HCT116 (cell line): ENCODE results near the gene TFF3. TPM values are rescaled to one million over a fixed set of nuclear protein-coding genes. Genes with fewer than 3 reads are reported as not detected.

ENCODE experiments used
- ATAC-seq: fragments of 200-7000 bp; cut with Tn5 transposase; 2 replicates; pipeline ENCODE4 v1.9.1; 2020; ENCODE audit warnings: mild to moderate bottlenecking, moderate library complexity
- BruUV-seq: library from RNA; stranded (reverse); fragments of 400-500 nt; replicated peaks from 2 replicates; lab custom pipeline; 2021; lab: Mats Ljungman, UMichigan
- CTCF ChIA-PET: fragments of 300-600 bp; sonication (Branson Sonifier 250); formaldehyde crosslinking; loops from one replicate; lab custom pipeline; 2021; ENCODE audit warnings: antibody characterized with exemption; lab: Charles Lee
- POLR2A ChIA-PET: fragments of 300-600, 350-600 bp; sonication (Branson Sonifier 250); formaldehyde crosslinking; loops from one replicate; lab custom pipeline; 2021; ENCODE audit warnings: antibody characterized with exemption; lab: Charles Lee
- RAD21 ChIA-PET, 2 experiments: fragments of 300-600 bp; sonication (Branson Sonifier 250); formaldehyde crosslinking; loops; one replicate each; lab custom pipeline; 2023; ENCODE audit warnings: low total read pairs in 2 of 2; ENCODE audit not compliant: uncharacterized antibody in 2 of 2, unreplicated experiment in 2 of 2, low non-redundant PET in 1 of 2; lab: Charles Lee
- DNase-seq: peaks from one replicate; pipeline ENCODE4 v3.0.0-alpha.2; 2010; ENCODE audit warnings: low read depth, low spot score
- H2AFZ ChIP-seq: fragments of 200-600 bp; shearing (Covaris generic), sonication (generic); 2 replicates; pipeline ENCODE4 v1.6.1; 2017; ENCODE audit warnings: low read depth, mixed run types, mixed read lengths, antibody characterized with exemption, low read length; ENCODE audit not compliant: poor library complexity, severe bottlenecking
- H3K27ac ChIP-seq: 2 replicates; pipeline ENCODE4 v1.5.1; 2012; ENCODE audit warnings: low read depth, low read length
- H3K27me3 ChIP-seq: fragments of 200-600 bp; sonication (generic); 2 replicates; pipeline ENCODE4 v1.6.1; 2016; ENCODE audit warnings: mixed run types, low read length, mixed read lengths; ENCODE audit not compliant: insufficient read depth
- H3K36me3 ChIP-seq, 2 experiments: fragments of 200-500 bp in 1 of 2; fragments of 200-600 bp in 1 of 2; sonication (Bioruptor generic) in 1 of 2; sonication (generic) in 1 of 2; 2 replicates each; pipeline versions ENCODE4 v1.5.1 to v1.6.1; 2014 to 2016; ENCODE audit warnings: low read length in 2 of 2, inconsistent platforms in 1 of 2, mixed read lengths in 1 of 2, mixed run types in 1 of 2; ENCODE audit not compliant: insufficient read depth in 2 of 2, control insufficient read depth in 1 of 2
- H3K4me1 ChIP-seq, 2 experiments: fragments of 200-600 bp in 1 of 2; sonication (generic) in 1 of 2; 2 replicates each; pipeline versions ENCODE4 v1.5.1 to v1.6.1; 2012 to 2017; ENCODE audit warnings: low read length in 2 of 2, inconsistent platforms in 1 of 2, mild to moderate bottlenecking in 1 of 2, mixed read lengths in 1 of 2, mixed run types in 1 of 2, moderate library complexity in 1 of 2; ENCODE audit not compliant: insufficient read depth in 2 of 2, control insufficient read depth in 1 of 2
- H3K4me2 ChIP-seq: fragments of 200-600 bp; sonication (generic); 2 replicates; pipeline ENCODE4 v1.6.1; 2017; ENCODE audit warnings: mixed run types, low read length, mixed read lengths
- H3K4me3 ChIP-seq, 2 experiments: fragments of 200-600 bp in 1 of 2; sonication (generic) in 1 of 2; replicated peaks in 1 of 2; 2 replicates each; pipeline ENCODE4 v1.5.1; 2011 to 2016; ENCODE audit warnings: low read length in 2 of 2, control low read depth in 1 of 2, low read depth in 1 of 2, mild to moderate bottlenecking in 1 of 2, mixed read lengths in 1 of 2, mixed run types in 1 of 2
- H3K79me2 ChIP-seq: fragments of 200-600 bp; sonication (generic); 2 replicates; pipeline ENCODE4 v1.6.1; 2017; ENCODE audit warnings: mild to moderate bottlenecking, mixed run types, low read length, moderate library complexity, mixed read lengths; ENCODE audit not compliant: insufficient read depth
- H3K9ac ChIP-seq: fragments of 200-600 bp; sonication (generic); 2 replicates; pipeline ENCODE4 v1.6.1; 2016; ENCODE audit warnings: low read length, mixed read lengths
- H3K9me2 ChIP-seq: fragments of 200-600 bp; sonication (generic), shearing (Covaris generic); 2 replicates; pipeline ENCODE4 v1.6.1; 2017; ENCODE audit warnings: mixed run types, mild to moderate bottlenecking, moderate library complexity; ENCODE audit not compliant: insufficient read depth
- H3K9me3 ChIP-seq, 2 experiments: fragments of 200-500 bp in 1 of 2; fragments of 200-600 bp in 1 of 2; sonication (Bioruptor generic) in 1 of 2; sonication (generic) in 1 of 2; 2 replicates each; pipeline ENCODE4 v1.6.1; 2014 to 2017; ENCODE audit warnings: low read length in 2 of 2, mixed read lengths in 2 of 2, inconsistent platforms in 1 of 2, low read depth in 1 of 2, mild to moderate bottlenecking in 1 of 2, mixed run types in 1 of 2, moderate library complexity in 1 of 2; ENCODE audit not compliant: control insufficient read depth in 1 of 2, insufficient read depth in 1 of 2
- H4K20me1 ChIP-seq: fragments of 200-600 bp; sonication (generic), shearing (Covaris generic); 2 replicates; pipeline ENCODE4 v1.6.1; 2017; ENCODE audit warnings: mixed run types, mild to moderate bottlenecking, moderate library complexity; ENCODE audit not compliant: insufficient read depth
- CEBPB ChIP-seq: IDR thresholded peaks from 2 replicates; pipeline ENCODE4 v1.6.1; 2012; ENCODE audit warnings: low read depth
- CTCF ChIP-seq, 3 experiments: fragments of 200-600 bp in 1 of 3; sonication (generic) in 1 of 3; IDR thresholded peaks in 2 of 3; conservative IDR thresholded peaks in 1 of 3; 2 replicates each; pipeline ENCODE4 v1.5.1; 2012 to 2017; ENCODE audit warnings: low read depth in 2 of 3, low read length in 2 of 3, antibody characterized with exemption in 1 of 3, borderline replicate concordance in 1 of 3, control low read depth in 1 of 3, mild to moderate bottlenecking in 1 of 3, mixed read lengths in 1 of 3, mixed run types in 1 of 3, moderate library complexity in 1 of 3; ENCODE audit not compliant: insufficient read depth in 1 of 3
- EGR1 ChIP-seq: IDR thresholded peaks from 2 replicates; pipeline ENCODE4 v1.6.1; 2012; ENCODE audit warnings: low read depth
- ELF1 ChIP-seq: IDR thresholded peaks from 2 replicates; pipeline ENCODE4 v1.6.1; 2012; ENCODE audit warnings: low read depth, borderline replicate concordance
- EZH2 ChIP-seq: fragments of 200-600 bp; sonication (generic); IDR thresholded peaks from 2 replicates; pipeline ENCODE4 v1.6.1; 2017; ENCODE audit warnings: antibody characterized with exemption, mixed run types
- EZH2phosphoT487 ChIP-seq: fragments of 200-600 bp; IDR thresholded peaks from 2 replicates; pipeline ENCODE4 v1.6.1; 2018; ENCODE audit warnings: antibody characterized with exemption, borderline replicate concordance
- JUND ChIP-seq: IDR thresholded peaks from 2 replicates; pipeline ENCODE4 v1.6.1; 2012
- MAX ChIP-seq: IDR thresholded peaks from 2 replicates; pipeline ENCODE4 v1.6.1; 2012
- POLR2AphosphoS5 ChIP-seq: IDR thresholded peaks from 2 replicates; pipeline ENCODE4 v1.6.1; 2011; ENCODE audit warnings: mild to moderate bottlenecking, low read depth, low read length, moderate library complexity
- RAD21 ChIP-seq: IDR thresholded peaks from 2 replicates; pipeline ENCODE4 v1.6.1; 2012; ENCODE audit warnings: low read depth, mild to moderate bottlenecking
- REST ChIP-seq: IDR thresholded peaks from 2 replicates; pipeline ENCODE4 v1.6.1; 2012; ENCODE audit warnings: low read depth
- SIN3A ChIP-seq: IDR thresholded peaks from 2 replicates; pipeline ENCODE4 v1.6.1; 2012; ENCODE audit warnings: low read depth
- SRF ChIP-seq: IDR thresholded peaks from 2 replicates; pipeline ENCODE4 v1.6.1; 2012; ENCODE audit warnings: low read depth
- TCF7L2 ChIP-seq: IDR thresholded peaks from 2 replicates; pipeline ENCODE4 v1.7.0; 2011; ENCODE audit warnings: borderline replicate concordance, inconsistent platforms; ENCODE audit not compliant: insufficient read depth, insufficient read length; ENCODE audit errors: extremely low read depth
- ZBTB33 ChIP-seq: IDR thresholded peaks from 2 replicates; pipeline ENCODE4 v1.6.1; 2011; ENCODE audit warnings: mild to moderate bottlenecking, low read length, moderate library complexity; ENCODE audit not compliant: insufficient replicate concordance; ENCODE audit errors: extremely low read depth
- intact Hi-C: fragments of 100-400 bp; cut with micrococcal nuclease; formaldehyde crosslinking; loops from 2 replicates; pipeline ENCODE4 v1.10.0; 2022
- total RNA-seq: library from RNA; stranded (reverse); gene quantifications from one replicate; pipeline ENCODE4 v1.2.1, GENCODE V29; 2021; ENCODE audit not compliant: unreplicated experiment
- TF ChIP-seq, protein P1 (sequence below): IDR thresholded peaks from 2 replicates; pipeline ENCODE4 v1.6.1; 2012

TFF3 gene
- total RNA-seq, 1 experiment from 2014 or later = 0.22 TPM

GRCh38 chr21:42300956-42301355 is 14.3 kb downstream of the TFF3 start:
- Histone ChIP-seq H3K4me1 (peaks cover 0 to 7% of the 10 kb centered on the region in 2 experiments; a peak in 1 of 4 replicates), H3K9me3 (no peaks in the 10 kb centered on the region), H3K36me3 (no peaks in the 10 kb centered on the region), H3K79me2 (no peaks in the 10 kb centered on the region), H2AFZ (no peak overlapping the region), H3K4me2 (no peak overlapping the region), H3K9me2 (no peaks in the 10 kb centered on the region), H3K27ac (no peak overlapping the region), H3K9ac (no peak overlapping the region), H4K20me1 (no peaks in the 10 kb centered on the region), H3K27me3 (0 out of 2 replicates have a peak, but pooled peaks cover 9% of the 10 kb centered on the region), H3K4me3 (no peak overlapping the region)
- BruUV-seq = no TSS peak
- ChIA-PET POLR2A (no interaction called here), RAD21 (no interaction called here), CTCF (interaction anchor here (1.2 to 1.5 kb wide), 2 partner anchors 9 to 42 kb away, joined by 3 to 4 read pairs; no protein-coding TSS in a partner anchor)
- no peak for TF ChIP-seq ELF1
- no peak for TF ChIP-seq POLR2AphosphoS5
- TF ChIP-seq SRF = no peak
- no peak for TF ChIP-seq MAX
- no peak for TF ChIP-seq ZBTB33
- no peak for TF ChIP-seq EZH2phosphoT487
- no peak for TF ChIP-seq REST
- TF ChIP-seq CEBPB = no peak
- TF ChIP-seq TCF7L2 = no peak
- no peak for TF ChIP-seq CTCF (IDR thresholded peaks at IDR 0.05 in 2 of 3, conservative IDR thresholded peaks at IDR 0.05 in 1 of 3; ENCODE audit: borderline replicate concordance in 1 of 3, insufficient read depth in 1 of 3, low read depth in 2 of 3, low read length in 2 of 3)
- no peak for TF ChIP-seq EGR1
- TF ChIP-seq, protein P1, sequence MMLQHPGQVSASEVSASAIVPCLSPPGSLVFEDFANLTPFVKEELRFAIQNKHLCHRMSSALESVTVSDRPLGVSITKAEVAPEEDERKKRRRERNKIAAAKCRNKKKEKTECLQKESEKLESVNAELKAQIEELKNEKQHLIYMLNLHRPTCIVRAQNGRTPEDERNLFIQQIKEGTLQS = no peak
- no peak for TF ChIP-seq JUND
- no peak for TF ChIP-seq SIN3A
- TF ChIP-seq EZH2 = no peak
- TF ChIP-seq RAD21 = no peak
- DNase-seq (no peak), ATAC-seq (no peak)
- intact Hi-C loops = no loop called here
